ENCODE results near the gene BOD1.

Gene BOD1

DNA sequence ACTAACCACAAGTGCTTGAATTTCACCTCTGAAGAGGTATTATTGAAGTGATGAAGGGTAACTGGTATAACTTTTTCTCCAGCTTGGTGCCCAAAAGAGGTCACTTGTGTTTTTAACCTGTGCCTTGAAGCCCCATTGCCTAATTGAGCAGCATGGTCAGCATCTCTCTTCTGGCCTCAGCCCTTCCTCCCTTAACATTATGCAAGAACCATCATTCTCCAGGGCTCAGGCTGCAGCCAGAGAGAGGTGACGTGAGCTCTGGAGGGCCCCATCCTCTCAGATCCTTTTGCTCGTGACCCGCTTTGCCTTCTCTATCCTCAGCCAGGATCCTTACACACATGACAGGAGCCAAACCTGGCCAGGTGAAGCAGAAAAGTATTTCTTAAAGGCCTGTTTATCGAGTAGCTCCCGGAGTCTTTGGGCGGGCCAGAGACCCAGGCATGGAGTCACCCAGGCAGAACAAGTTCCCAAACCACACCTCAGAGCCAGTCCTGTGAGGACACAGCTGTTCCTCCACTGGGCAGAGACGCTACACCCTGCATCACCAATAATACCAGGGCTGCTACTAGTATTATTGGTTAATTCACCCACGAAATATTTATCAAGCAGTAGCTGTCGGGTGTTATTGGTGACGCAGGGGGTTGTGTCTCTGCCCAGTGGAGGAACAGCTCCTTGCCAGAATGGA, 29.6 kb upstream of the BOD1 start:
- H3K4me1 ChIP-seq (ENCODE audit: control insufficient read depth, low read length), result peaks cover 17% of the 10 kb centered on the region
- no peak overlapping the region for H3K4me3 ChIP-seq (ENCODE audit: low read length)

DNA sequence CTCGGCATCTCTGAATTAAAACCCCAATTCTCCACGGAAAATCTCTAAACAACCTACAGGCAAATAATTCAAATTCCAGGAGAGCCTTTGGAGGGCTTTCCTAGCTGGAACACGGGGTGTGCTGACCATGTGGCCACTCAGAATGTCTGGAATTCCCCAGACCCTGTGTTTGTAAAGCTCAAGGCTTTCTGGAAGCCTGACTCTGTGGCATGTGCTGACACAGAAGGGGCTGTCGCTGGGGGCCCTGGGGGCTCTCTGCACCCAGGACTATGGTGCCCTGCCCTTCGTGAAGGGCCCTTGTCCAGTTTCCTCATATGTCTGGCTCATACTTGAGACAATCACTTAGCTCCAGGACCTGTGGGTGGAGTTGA, 29.0 kb upstream of the BOD1 start:
- TF ChIP-seq, protein P1, sequence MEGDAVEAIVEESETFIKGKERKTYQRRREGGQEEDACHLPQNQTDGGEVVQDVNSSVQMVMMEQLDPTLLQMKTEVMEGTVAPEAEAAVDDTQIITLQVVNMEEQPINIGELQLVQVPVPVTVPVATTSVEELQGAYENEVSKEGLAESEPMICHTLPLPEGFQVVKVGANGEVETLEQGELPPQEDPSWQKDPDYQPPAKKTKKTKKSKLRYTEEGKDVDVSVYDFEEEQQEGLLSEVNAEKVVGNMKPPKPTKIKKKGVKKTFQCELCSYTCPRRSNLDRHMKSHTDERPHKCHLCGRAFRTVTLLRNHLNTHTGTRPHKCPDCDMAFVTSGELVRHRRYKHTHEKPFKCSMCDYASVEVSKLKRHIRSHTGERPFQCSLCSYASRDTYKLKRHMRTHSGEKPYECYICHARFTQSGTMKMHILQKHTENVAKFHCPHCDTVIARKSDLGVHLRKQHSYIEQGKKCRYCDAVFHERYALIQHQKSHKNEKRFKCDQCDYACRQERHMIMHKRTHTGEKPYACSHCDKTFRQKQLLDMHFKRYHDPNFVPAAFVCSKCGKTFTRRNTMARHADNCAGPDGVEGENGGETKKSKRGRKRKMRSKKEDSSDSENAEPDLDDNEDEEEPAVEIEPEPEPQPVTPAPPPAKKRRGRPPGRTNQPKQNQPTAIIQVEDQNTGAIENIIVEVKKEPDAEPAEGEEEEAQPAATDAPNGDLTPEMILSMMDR (IDR thresholded peaks at IDR 0.05; ENCODE audit: low read depth, low read length, poor library complexity, severe bottlenecking), result no peak
- TF ChIP-seq EZH2phosphoT487 (IDR thresholded peaks at IDR 0.05; ENCODE audit: borderline replicate concordance, low read length), result no peak
- H3K9me2 ChIP-seq (replicated peaks; ENCODE audit: control insufficient read depth, low read length), result no peaks in the 10 kb centered on the region
- no peaks in the 10 kb centered on the region for H4K20me1 ChIP-seq (ENCODE audit: control insufficient read depth, insufficient read depth, low read depth, low read length)
- no peaks in the 10 kb centered on the region for H3K79me2 ChIP-seq (ENCODE audit: control insufficient read depth, low read length)
- no peaks in the 10 kb centered on the region for H3F3A ChIP-seq (ENCODE audit: control insufficient read depth, insufficient read depth)
- no peak overlapping the region for H3K4me3 ChIP-seq (ENCODE audit: low read length)
- H3K36me3 ChIP-seq (ENCODE audit: control insufficient read depth, low read length), result no peaks in the 10 kb centered on the region
- H3K27ac ChIP-seq (ENCODE audit: low read depth, low read length), result no peak overlapping the region
- H3K27me3 ChIP-seq (ENCODE audit: control insufficient read depth, low read length), result peaks cover 2% of the 10 kb centered on the region; the same call in 1 of the 2 replicates
- no peaks in the 10 kb centered on the region for H3K9me3 ChIP-seq (ENCODE audit: control insufficient read depth, insufficient read depth, low read length)
- H3K4me2 ChIP-seq (ENCODE audit: low read length), result no peak overlapping the region
- peaks cover 22% of the 10 kb centered on the region for H3K4me1 ChIP-seq (ENCODE audit: control insufficient read depth, low read length)

More for the DNA sequence above, 29.6 kb upstream of the BOD1 start:
- Histone ChIP-seq H3F3A (ENCODE audit: control insufficient read depth, insufficient read depth) (no peaks in the 10 kb centered on the region), H3K36me3 (ENCODE audit: control insufficient read depth, low read length) (no peaks in the 10 kb centered on the region), H4K20me1 (ENCODE audit: control insufficient read depth, insufficient read depth, low read depth, low read length) (no peaks in the 10 kb centered on the region), H3K9me3 (ENCODE audit: control insufficient read depth, insufficient read depth, low read length) (no peaks in the 10 kb centered on the region), H3K79me2 (ENCODE audit: control insufficient read depth, low read length) (no peaks in the 10 kb centered on the region), H3K9me2 (replicated peaks; ENCODE audit: control insufficient read depth, low read length) (no peaks in the 10 kb centered on the region), H3K27me3 (ENCODE audit: control insufficient read depth, low read length) (peaks cover 2% of the 10 kb centered on the region; the same call in 1 of the 2 replicates), H3K4me2 (ENCODE audit: low read length) (no peak overlapping the region), H3K27ac (ENCODE audit: low read depth, low read length) (no peak overlapping the region)
- TF ChIP-seq, protein P1 (IDR thresholded peaks at IDR 0.05; ENCODE audit: low read depth, low read length, poor library complexity, severe bottlenecking), result no peak

DNA sequence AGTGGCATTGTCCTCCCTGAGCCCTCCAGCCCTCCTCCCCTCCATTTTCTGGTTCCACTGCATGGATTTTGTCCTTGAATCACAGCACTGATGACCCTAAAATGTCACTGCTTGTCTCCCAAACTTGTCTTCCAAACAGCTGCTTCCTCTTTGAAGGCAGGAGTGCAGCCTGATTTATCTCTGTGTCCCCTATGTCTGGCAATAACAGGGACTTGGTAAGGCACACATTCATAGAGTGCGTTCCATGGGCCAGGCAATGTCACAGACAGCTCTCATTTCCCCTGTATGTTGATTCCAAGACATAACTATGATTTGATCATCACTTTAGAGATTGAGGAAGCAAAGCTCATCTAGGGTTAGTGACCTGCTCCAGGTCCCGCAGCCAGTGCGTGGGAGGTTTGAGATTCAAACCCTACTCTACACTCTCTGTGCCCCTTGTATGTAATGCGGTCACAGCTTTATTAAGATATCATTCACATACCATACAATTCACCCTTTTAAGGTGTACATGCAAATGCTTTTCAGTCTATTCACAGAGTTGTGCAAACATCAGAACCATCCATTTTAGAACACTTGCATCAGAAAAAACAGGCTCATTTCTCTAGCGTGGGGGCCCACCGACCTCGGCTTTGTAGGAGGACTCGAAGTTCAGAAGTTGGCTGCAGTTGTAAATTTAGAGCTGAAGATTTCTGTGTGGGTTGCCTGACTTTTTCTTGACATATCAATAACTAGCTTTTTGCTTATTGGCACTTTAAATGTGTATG, 28.4 kb upstream of the BOD1 start:
- no peak overlapping the region for H3K4me2 ChIP-seq (ENCODE audit: low read length)
- TF ChIP-seq EZH2phosphoT487 (IDR thresholded peaks at IDR 0.05; ENCODE audit: borderline replicate concordance, low read length), result no peak
- TF ChIP-seq, protein P1 (IDR thresholded peaks at IDR 0.05; ENCODE audit: low read depth, low read length, poor library complexity, severe bottlenecking), result no peak
- peaks cover 22% of the 10 kb centered on the region for H3K4me1 ChIP-seq (ENCODE audit: control insufficient read depth, low read length)
- H3F3A ChIP-seq (ENCODE audit: control insufficient read depth, insufficient read depth), result no peaks in the 10 kb centered on the region
- H3K4me3 ChIP-seq (ENCODE audit: low read length), result no peak overlapping the region
- peaks cover 2% of the 10 kb centered on the region; the same call in 1 of the 2 replicates for H3K27me3 ChIP-seq (ENCODE audit: control insufficient read depth, low read length)
- no peaks in the 10 kb centered on the region for H4K20me1 ChIP-seq (ENCODE audit: control insufficient read depth, insufficient read depth, low read depth, low read length)
- no peaks in the 10 kb centered on the region for H3K9me3 ChIP-seq (ENCODE audit: control insufficient read depth, insufficient read depth, low read length)
- H3K36me3 ChIP-seq (ENCODE audit: control insufficient read depth, low read length), result no peaks in the 10 kb centered on the region
- H3K9me2 ChIP-seq (replicated peaks; ENCODE audit: control insufficient read depth, low read length), result no peaks in the 10 kb centered on the region
- no peak overlapping the region for H3K27ac ChIP-seq (ENCODE audit: low read depth, low read length)
- H3K79me2 ChIP-seq (ENCODE audit: control insufficient read depth, low read length), result no peaks in the 10 kb centered on the region
